Ishikawa (cell line): ENCODE results near the gene KYNU.

Experiments
- CEBPB ChIP-seq: IDR thresholded peaks from 2 replicates; pipeline ENCODE4 v1.6.1; 2012
- CREB1 ChIP-seq: IDR thresholded peaks from 2 replicates; pipeline ENCODE4 v1.6.1; 2012; ENCODE audit warnings: low read depth
- EGR1 ChIP-seq: IDR thresholded peaks from 2 replicates; pipeline ENCODE4 v1.6.1; 2012
- EP300 ChIP-seq: IDR thresholded peaks from 2 replicates; pipeline ENCODE4 v1.6.1; 2012; ENCODE audit warnings: borderline replicate concordance
- FOXM1 ChIP-seq: IDR thresholded peaks from 2 replicates; pipeline ENCODE4 v1.6.1; 2012; ENCODE audit warnings: low read depth, borderline replicate concordance
- MAX ChIP-seq: IDR thresholded peaks from 2 replicates; pipeline ENCODE4 v1.6.1; 2012
- NFIC ChIP-seq: IDR thresholded peaks from 2 replicates; pipeline ENCODE4 v1.6.1; 2012
- RAD21 ChIP-seq: IDR thresholded peaks from 2 replicates; pipeline ENCODE4 v1.6.1; 2012; ENCODE audit warnings: low read depth
- REST ChIP-seq: IDR thresholded peaks from 2 replicates; pipeline ENCODE4 v1.6.1; 2012; ENCODE audit warnings: low read depth, mild to moderate bottlenecking
- TAF1 ChIP-seq: IDR thresholded peaks from 2 replicates; pipeline ENCODE4 v1.6.1; 2012; ENCODE audit warnings: low read depth, mild to moderate bottlenecking
- TCF12 ChIP-seq: IDR thresholded peaks from 2 replicates; pipeline ENCODE4 v1.6.1; 2012; ENCODE audit warnings: low read depth
- TEAD4 ChIP-seq: IDR thresholded peaks from 2 replicates; pipeline ENCODE4 v1.6.1; 2012
- USF1 ChIP-seq: IDR thresholded peaks from 2 replicates; pipeline ENCODE4 v1.6.1; 2012
- YY1 ChIP-seq: IDR thresholded peaks from 2 replicates; pipeline ENCODE4 v1.6.1; 2012; ENCODE audit warnings: low read depth
- ZBTB7A ChIP-seq: IDR thresholded peaks from 2 replicates; pipeline ENCODE4 v1.6.1; 2012; ENCODE audit warnings: low read depth

Gene KYNU

GRCh38 chr2:142994665-142995064 is 117.2 kb downstream of the KYNU start:
- TF ChIP-seq FOXM1: no peak
- no peak for TF ChIP-seq EP300

- no peak for TF ChIP-seq RAD21
- no peak for TF ChIP-seq MAX
- TF ChIP-seq TAF1: no peak
- no peak for TF ChIP-seq NFIC
- no peak for TF ChIP-seq REST
- TF ChIP-seq TEAD4: no peak
- TF ChIP-seq CREB1: no peak
Observed at GRCh38 chr2:142997231-142997630, 119.8 kb downstream of the KYNU start.

- TF ChIP-seq CEBPB: no peak
- no peak for TF ChIP-seq TEAD4
- TF ChIP-seq RAD21: no peak
- no peak for TF ChIP-seq EP300
- no peak for TF ChIP-seq ZBTB7A
Observed at GRCh38 chr2:143000599-143000998, 123.1 kb downstream of the KYNU start.

GRCh38 chr2:143001501-143001900 is 124.0 kb downstream of the KYNU start:
- TF ChIP-seq FOXM1: no peak
- no peak for TF ChIP-seq CEBPB
- no peak for TF ChIP-seq TAF1

- TF ChIP-seq REST (no peak), CEBPB (no peak), ZBTB7A (no peak), EP300 (no peak), USF1 (no peak), MAX (no peak), CREB1 (no peak), YY1 (no peak), FOXM1 (no peak), TCF12 (no peak)
Observed at GRCh38 chr2:143015656-143016055, 138.2 kb downstream of the KYNU start.

- TF ChIP-seq NFIC (no peak), ZBTB7A (no peak), FOXM1 (no peak), EP300 (no peak), CREB1 (no peak), EGR1 (no peak)
Observed at GRCh38 chr2:143026411-143027054, 149.1 kb downstream of the KYNU start.

GRCh38 chr2:143029141-143029540 is 151.7 kb downstream of the KYNU start:
- TF ChIP-seq TCF12 (no peak), YY1 (no peak), MAX (no peak), CEBPB (no peak), USF1 (no peak), TEAD4 (no peak), ZBTB7A (no peak)
